Endothelial cell (in vitro differentiated cells): ENCODE results near the gene NF2. TPM values are rescaled to one million over a fixed set of nuclear protein-coding genes. Genes with fewer than 3 reads are reported as not detected.

Experiments used
- DNase-seq: peaks from one replicate; pipeline ENCODE4 v3.0.0; 2021; ENCODE audit warnings: low spot score
- H3K27ac Mint-ChIP-seq: one replicate; pipeline ENCODE4 v1.8.0; 2021; ENCODE audit warnings: mixed read lengths, inconsistent platforms; ENCODE audit not compliant: unreplicated experiment
- H3K27me3 Mint-ChIP-seq: one replicate; pipeline ENCODE4 v1.8.0; 2021; ENCODE audit warnings: mild to moderate bottlenecking, moderate library complexity, mixed read lengths, inconsistent platforms; ENCODE audit not compliant: unreplicated experiment
- H3K36me3 Mint-ChIP-seq: one replicate; pipeline ENCODE4 v1.8.0; 2021; ENCODE audit warnings: mild to moderate bottlenecking, low read depth, mixed read lengths, inconsistent platforms; ENCODE audit not compliant: unreplicated experiment
- H3K4me1 Mint-ChIP-seq: one replicate; pipeline ENCODE4 v1.8.0; 2021; ENCODE audit warnings: mild to moderate bottlenecking, mixed read lengths, inconsistent platforms; ENCODE audit not compliant: unreplicated experiment
- H3K4me3 Mint-ChIP-seq: one replicate; pipeline ENCODE4 v1.8.0; 2021; ENCODE audit warnings: mild to moderate bottlenecking, mixed read lengths, inconsistent platforms; ENCODE audit not compliant: unreplicated experiment
- H3K9me3 Mint-ChIP-seq: one replicate; pipeline ENCODE4 v1.8.0; 2021; ENCODE audit warnings: mixed read lengths, inconsistent platforms; ENCODE audit not compliant: unreplicated experiment
- CTCF ChIP-seq: fragments of 200-600 bp; sonication (generic); IDR thresholded peaks from one replicate; pipeline ENCODE4 v1.5.0; 2021; ENCODE audit warnings: antibody characterized with exemption; ENCODE audit not compliant: unreplicated experiment
- total RNA-seq: library from RNA; stranded (reverse); fragmentation: NEBNext Ultra II Directional; extraction: Animal tissue kit (Norgen Biotek cat#: 25700); gene quantifications from one replicate; pipeline ENCODE4 v1.2.1, GENCODE V29; 2021; ENCODE audit not compliant: unreplicated experiment

Gene NF2
- total RNA-seq, 1 donor from 2014 or later: 44.3 TPM

- H3K9me3 Mint-ChIP-seq: no peaks in the 10 kb centered on the region
- no peak overlapping the region for H3K4me3 Mint-ChIP-seq
- DNase-seq: no peak
- no peak for TF ChIP-seq CTCF
- H3K36me3 Mint-ChIP-seq: no peaks in the 10 kb centered on the region
- no peak overlapping the region for H3K27ac Mint-ChIP-seq
- H3K4me1 Mint-ChIP-seq: no peaks in the 10 kb centered on the region
- H3K27me3 Mint-ChIP-seq: peaks cover 2% of the 10 kb centered on the region
Observed at GRCh38 chr22:29734838-29735237, 131.4 kb downstream of the NF2 start.

- H3K4me3 Mint-ChIP-seq: no peak overlapping the region
- TF ChIP-seq CTCF: no peak
- H3K9me3 Mint-ChIP-seq: no peaks in the 10 kb centered on the region
- no peak for DNase-seq
- H3K27ac Mint-ChIP-seq: no peak overlapping the region
- H3K27me3 Mint-ChIP-seq: peaks cover 2% of the 10 kb centered on the region
- no peaks in the 10 kb centered on the region for H3K4me1 Mint-ChIP-seq
- no peaks in the 10 kb centered on the region for H3K36me3 Mint-ChIP-seq
Observed at GRCh38 chr22:29735416-29735815, 132.0 kb downstream of the NF2 start.

GRCh38 chr22:29737251-29738117, 134.1 kb downstream of the NF2 start:
- Mint-ChIP-seq H3K4me1 (peaks cover 5% of the 10 kb centered on the region), H3K9me3 (no peaks in the 10 kb centered on the region), H3K36me3 (peaks cover 8% of the 10 kb centered on the region), H3K4me3 (no peak overlapping the region), H3K27ac (no peak overlapping the region), H3K27me3 (peaks cover 2% of the 10 kb centered on the region)
- no peak for TF ChIP-seq CTCF
- DNase-seq: no peak

GRCh38 chr22:29738118-29738815, 134.8 kb downstream of the NF2 start:
- TF ChIP-seq CTCF: no peak
- Mint-ChIP-seq H3K4me3 (no peak overlapping the region), H3K27me3 (peaks cover 2% of the 10 kb centered on the region), H3K9me3 (no peaks in the 10 kb centered on the region), H3K36me3 (peaks cover 8% of the 10 kb centered on the region), H3K27ac (no peak overlapping the region), H3K4me1 (peaks cover 5% of the 10 kb centered on the region)
- no peak for DNase-seq

GRCh38 chr22:29739346-29739875, 136.0 kb downstream of the NF2 start:
- TF ChIP-seq CTCF: no peak
- Mint-ChIP-seq H3K9me3 (no peaks in the 10 kb centered on the region), H3K4me1 (peaks cover 5% of the 10 kb centered on the region), H3K27me3 (no peaks in the 10 kb centered on the region), H3K27ac (no peak overlapping the region), H3K36me3 (peaks cover 8% of the 10 kb centered on the region), H3K4me3 (no peak overlapping the region)
- no peak for DNase-seq
